ENCODE results near the gene APEH.
A peak's percentile ranks its signal among the peaks of the same experiment; 100 is the strongest.
"Not testable (repeated sequence)": the region's sequence is repeated elsewhere in the genome, so short reads cannot be mapped to it uniquely, and the experiment has no call there.

Gene APEH

DNA sequence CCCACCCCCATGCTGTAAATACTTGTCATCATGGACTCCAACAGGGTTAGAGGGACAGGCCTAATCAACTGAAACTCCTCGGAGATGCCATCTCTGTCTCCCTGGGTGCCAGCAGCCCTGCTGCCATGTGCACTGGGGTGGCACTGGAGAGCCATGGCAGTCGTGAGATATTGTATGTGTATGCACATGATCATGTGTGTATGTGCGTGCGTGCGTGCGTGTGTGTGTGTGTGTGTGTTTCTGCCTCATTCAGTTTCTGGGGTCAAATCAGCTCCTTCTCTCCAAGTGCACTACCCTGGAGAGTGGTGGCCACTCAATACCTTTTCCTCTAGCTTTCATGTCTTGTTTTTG is 3.2 kb upstream of the APEH start:
- no peak for DNase-seq

DNA sequence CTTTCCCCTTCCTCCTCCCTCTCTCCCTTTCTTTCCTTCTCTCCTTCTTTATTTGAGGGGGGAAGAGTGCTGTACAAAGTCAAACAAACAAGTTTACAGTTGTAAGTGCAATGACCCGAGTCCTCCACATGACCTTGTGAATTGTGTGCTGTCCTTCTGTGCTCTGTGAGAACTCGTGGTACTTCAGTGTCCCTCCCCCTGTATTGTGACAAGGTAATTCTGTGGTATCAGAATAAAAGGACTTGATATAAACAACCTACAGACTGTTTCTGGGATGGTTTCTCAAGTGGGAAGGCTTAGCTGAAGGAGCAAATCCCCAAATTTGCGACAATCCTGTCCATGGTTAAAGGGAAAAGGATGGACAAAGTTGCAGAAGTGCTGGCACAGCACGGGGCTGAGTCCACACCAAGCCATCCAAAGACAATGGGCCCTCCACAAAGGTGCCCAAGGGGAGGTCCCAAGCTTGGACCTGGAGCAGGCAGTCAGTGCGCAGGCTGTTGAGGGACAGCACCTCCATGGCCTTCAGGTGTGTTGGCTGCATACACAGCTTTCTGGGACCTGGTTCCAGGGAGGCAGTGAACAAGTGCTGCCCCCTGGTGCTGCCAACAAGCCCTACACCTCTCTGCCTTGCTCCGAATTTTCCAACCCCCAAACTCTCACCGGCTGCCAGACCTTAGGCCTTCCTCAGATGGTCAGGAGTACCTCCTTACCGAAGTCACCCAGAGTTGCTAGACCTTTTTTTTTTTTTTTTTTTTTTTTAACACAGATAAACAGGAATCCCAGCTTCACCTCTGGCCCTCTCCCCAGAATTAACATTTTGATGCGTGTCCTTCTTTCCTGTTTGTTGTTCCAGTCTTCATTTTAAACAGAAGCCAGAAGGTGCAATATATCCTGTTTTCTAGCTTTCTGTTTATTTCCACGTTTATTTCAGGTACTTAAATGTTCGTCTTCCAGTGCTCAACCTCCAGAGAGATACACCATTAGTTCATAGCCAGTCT is 2.6 kb upstream of the APEH start:
- DNase-seq: peak; percentile 70

DNA sequence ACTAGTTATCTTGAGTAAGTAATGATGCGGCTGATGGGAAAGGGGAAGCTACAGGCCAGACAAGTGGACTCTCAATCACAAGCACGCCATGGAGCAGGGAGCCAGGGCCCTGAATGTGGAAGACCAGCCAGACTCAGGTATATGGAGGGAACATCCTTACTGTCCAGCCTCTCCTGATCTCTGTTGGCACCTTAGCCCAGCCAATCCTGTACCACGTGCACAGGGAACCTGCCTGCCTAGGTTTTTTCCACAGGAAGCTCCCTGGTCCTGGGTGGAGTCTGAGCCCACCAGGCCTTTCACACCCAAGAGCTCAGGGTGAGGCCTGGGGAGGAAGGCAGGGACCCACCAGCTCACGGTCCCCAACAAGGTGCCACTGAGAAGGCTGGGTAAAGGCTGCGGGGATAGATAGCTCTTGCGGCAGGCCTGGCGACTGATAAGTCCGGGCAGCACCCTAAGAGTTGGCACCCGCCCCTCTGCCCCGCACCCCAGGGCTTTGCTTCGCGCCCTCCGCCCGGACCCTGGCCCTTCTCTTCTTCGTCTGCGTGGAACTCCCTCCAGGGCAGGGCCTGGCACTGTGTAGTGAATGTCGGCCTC is 933 bp upstream of the APEH start:
- DNase-seq: no peak

DNA sequence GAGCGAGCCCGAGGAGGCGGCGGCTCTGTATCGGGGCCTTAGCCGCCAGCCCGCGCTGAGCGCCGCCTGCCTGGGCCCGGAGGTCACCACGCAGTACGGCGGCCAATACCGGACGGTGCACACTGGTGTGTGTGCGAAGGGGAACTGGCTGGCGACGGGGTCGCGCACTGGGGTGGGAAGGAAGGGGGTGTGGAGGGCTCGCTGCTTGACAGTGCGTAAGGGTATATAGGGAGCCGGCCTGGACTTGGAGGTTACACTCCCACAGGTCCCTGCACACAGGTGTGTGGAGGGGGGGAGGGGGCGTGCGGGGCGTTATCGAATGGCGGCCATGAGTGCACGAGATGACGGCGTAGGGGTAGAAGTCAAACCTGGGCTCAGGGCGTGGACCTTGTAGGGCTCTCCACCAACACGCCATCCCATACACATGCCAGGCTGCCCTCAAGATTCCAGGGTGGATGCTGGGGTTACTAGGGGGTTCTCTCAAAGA is 389 bp downstream of the APEH start:
- DNase-seq: peak; percentile 17

DNA sequence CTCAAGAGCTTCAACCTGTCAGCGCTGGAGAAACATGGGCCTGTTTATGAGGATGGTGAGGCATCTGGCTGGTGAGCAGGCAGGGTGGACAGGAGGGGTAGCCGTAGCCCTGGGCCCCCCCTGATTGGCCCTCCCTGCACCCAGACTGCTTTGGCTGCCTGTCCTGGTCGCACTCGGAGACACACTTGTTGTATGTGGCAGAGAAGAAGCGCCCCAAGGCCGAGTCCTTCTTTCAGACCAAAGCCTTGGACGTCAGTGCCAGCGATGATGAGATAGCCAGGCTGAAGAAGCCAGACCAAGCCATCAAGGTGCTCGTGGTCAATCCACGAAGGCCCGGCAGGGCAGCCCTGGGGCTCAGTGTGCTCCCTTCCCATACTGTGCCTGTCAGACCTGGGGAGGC is 1.8 kb downstream of the APEH start:
- no peak for DNase-seq

DNA sequence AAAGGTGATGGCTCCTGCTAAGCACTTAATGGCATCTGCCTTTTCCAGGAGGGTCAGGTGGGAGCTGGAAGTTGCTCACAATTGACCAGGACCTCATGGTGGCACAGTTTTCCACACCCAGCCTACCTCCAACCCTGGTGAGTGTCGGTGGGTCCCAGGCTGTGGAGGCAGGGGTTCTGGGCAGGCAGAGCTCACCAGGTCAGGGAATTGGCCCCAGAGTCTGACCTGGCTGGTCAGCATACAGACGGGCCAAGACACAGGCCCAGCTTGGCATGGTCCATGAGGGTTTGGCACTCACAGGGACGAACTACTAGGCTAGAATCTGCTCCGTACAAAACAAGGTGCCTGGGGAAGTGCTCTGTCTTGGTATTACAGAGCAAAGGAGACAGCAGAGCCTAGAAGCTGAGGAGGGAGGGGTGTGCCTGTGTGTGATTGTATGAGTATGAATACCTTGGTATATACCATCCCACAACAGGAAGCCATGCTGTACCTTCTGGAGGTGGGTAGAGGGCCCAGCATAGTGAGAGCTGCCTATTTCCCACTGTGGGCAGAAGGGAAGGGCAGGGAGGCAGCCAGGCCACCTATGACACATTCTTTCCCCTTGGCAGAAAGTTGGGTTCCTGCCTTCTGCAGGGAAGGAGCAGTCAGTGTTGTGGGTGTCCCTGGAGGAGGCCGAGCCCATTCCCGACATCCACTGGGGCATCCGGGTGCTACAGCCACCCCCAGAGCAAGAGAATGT is 6.5 kb downstream of the APEH start:
- no peak for DNase-seq

DNA sequence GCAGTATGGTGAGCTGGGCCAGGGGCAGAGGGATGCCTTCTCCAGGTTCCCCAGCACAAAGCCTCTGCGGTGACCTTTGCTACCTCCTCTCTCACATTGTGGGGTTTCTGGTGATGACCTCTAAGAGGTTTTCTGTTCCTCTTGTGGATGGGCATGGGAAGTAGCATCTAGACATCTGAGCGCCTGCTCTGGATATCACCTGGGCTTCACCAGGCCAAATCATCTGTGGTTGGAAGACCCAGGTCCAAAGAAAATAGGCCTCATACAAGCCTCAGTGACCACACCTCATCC is 7.0 kb downstream of the APEH start:
- DNase-seq: no peak

DNA sequence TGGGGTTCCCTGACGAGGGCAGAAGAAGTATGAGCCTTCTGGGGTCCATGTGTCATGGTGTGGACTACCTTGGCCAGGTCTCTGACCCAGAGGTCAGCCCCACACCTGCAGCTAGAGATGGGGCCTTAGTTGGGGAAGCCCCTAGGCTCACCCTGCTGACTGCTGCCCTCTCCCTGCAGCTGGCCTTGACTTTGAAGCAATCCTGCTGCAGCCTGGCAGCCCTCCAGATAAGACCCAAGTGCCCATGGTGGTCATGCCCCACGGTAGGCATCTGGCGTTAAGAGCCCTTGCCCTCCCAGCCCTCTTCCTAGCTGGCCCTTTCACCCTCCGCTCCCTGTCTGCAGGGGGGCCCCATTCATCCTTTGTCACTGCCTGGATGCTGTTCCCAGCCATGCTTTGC is 7.4 kb downstream of the APEH start:
- DNase-seq: no peak

DNA sequence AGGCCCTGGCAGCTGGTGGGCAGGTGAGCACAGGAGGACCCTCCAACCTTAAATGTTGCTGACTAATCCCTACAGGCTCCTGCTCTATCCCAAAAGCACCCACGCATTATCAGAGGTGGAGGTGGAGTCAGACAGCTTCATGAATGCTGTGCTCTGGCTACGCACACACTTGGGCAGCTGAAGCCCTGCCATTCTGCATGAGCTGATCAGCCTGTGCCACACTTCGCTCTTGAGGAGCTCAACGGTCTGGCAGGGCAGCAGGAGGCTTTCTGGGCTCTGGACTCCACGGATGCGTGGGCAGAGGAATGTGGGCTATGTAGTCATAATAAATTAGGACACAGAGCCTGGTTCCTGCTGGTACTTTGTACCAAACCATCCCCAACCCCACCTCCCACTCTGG is 9.0 kb downstream of the APEH start:
- DNase-seq: no peak

DNA sequence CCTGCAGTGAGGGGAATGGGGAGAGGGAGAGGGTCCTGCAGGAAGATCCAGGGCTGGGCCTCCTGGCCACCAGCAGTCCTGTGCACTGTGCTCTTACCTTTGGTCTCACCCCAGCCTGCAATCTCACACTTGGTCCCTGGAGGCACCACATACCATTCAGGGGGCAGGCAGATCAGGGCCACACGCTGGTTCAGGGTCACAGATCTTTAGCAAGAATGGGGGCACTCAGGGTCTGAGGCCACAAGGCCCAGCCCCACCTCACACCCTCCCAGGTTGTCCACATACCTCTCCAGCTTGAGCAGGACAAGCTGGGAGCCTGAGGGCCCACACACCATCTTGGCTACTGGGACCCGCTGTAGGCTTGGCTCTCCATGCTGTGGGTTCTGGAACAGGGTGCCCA is 10.3 kb downstream of the APEH start:
- not testable (repeated sequence) for DNase-seq

DNA sequence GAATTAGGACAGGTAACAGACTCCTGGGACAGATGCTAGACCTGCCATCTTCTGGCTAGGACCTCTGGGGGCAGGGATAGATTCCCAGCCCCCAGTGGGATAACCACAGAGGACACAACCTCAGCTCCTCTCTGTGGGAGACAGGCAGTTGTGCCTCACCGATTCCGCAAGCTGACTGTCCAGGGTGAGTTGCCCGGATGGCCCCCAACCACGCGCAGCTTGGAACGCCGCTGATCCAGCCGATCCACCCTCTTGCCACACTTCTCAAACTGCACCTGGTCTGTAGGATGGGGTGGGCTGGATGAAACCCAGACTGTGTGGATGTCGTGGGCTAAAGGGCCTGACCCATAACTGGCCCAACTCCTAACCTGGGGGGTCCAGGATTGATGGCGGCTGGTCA is 11.0 kb downstream of the APEH start:
- not testable (repeated sequence) for DNase-seq

DNA sequence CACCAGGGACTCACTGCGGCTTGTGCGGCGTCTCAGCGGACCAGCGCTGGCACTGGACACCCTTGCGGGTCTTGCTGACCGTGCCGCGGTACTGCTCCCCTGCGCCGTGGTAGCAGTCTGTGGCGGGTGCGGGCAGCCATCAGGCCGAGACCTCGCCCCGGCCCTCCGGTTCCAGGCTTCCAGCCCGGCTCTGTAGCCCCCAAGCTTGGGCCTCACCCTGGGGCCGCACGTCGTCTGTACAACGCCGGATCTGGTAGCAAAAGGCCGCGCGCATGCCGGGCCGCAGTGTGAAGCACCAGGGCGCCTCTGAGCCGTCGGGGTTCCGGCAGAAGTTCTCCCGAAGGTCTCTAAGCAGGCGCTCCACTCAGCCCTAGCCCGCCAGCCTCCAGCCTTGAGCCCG is 11.7 kb downstream of the APEH start:
- DNase-seq: not testable (repeated sequence)

DNA sequence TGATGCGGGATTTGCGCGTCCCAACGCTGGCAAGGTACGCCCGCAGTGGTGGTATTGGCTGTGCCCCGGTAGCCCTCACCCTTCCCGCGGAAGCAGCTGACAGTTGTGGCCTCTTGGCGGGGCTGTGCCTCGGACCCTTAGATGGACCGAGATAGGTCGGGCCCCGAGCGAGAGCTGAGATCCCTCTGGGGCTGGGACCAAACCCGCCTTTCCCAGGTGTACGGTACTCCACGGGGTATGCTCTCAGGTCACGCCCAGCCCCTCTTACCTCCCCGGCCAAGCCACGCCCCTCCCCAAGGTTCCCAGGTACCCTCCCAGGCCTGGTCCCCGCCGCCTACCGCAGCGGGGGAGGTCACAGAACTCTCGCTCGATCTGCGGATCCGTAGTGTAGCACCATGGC is 12.2 kb downstream of the APEH start:
- DNase-seq: peak; percentile 17

DNA sequence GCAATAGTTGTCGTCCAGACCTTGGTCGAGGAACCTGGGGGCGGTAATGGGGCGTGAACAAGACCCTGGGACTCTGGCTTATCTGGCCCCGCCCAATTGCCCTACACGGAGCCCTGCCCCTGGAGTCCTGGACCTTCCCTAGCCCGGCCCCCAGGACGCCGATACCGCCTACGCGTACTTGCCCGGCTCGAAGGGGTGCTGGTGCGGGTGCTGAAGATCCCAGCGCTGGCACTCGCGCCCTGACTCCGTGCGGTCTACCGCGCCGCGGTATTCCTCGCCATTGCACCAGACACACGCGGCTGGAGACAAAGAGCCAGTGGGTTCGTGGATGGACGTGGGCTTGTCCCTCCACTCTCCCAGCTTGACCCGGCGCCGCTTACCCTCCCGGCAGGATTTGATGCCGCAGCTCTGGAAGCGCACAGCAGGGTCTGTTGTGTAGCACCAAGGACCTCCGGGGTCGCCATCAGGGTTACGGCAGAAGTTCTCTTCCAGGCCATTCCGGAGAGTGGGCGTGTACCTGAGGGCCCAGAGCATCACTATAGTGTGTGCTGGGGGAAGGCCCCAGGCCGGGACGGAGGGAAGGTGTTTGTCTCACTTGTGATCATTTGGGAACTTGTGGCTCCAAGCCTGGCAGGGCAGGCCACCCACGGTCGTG is 12.7 kb downstream of the APEH start:
- DNase-seq: peak; percentile 25

DNA sequence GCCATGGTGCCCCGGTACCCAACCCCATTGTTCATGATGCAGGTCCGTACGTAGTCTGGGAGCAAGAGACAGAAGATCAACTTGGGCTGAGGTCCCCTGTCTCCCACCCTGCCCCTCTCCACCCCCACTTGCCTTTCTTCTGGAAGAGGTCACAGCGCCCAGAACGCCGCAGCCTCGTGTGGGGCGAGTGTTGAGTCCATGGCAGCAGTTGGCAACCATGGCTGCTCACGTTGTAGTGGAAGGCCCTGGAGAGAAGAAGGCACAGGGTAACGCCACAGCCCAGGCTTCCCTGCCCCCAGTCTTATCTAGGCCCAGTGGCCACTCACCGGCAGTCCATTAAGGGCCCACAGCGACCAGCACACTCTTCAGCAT is 13.3 kb downstream of the APEH start:
- not testable (repeated sequence) for DNase-seq

DNA sequence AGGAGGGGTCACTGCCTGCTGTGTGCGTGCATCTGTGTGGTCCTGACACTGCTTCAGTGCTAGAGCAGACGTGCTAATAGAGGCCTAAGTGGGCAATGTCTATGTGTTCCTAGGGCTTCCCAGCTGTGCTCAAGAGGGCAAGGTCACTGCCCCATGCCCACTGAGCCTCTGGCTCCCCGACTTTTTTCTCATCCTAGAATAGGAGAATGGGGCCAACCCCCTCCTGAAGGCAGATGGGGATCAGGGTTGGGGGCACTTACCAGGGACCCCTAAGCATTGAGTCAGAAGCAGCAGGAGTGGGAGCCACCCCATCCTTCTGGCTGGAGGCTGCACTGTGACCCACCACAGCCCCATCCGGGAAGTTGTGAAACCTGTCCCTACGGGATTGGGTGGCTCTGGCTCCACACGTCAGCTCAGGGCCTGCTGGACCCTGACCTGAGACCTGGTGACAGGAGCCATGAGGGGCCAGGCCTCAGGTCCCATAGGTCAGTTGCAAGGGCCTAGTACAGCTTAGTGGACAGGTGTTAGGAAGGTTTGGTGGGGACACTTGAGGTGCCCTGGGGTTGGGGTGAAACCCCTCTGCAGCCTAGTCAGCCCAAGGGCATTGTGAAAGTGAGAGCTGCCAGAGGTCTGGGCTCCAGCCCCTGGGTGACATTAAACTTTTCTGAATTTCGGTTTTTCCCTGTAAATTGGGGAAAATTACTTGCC is 14.3 kb downstream of the APEH start:
- not testable (repeated sequence) for DNase-seq

DNA sequence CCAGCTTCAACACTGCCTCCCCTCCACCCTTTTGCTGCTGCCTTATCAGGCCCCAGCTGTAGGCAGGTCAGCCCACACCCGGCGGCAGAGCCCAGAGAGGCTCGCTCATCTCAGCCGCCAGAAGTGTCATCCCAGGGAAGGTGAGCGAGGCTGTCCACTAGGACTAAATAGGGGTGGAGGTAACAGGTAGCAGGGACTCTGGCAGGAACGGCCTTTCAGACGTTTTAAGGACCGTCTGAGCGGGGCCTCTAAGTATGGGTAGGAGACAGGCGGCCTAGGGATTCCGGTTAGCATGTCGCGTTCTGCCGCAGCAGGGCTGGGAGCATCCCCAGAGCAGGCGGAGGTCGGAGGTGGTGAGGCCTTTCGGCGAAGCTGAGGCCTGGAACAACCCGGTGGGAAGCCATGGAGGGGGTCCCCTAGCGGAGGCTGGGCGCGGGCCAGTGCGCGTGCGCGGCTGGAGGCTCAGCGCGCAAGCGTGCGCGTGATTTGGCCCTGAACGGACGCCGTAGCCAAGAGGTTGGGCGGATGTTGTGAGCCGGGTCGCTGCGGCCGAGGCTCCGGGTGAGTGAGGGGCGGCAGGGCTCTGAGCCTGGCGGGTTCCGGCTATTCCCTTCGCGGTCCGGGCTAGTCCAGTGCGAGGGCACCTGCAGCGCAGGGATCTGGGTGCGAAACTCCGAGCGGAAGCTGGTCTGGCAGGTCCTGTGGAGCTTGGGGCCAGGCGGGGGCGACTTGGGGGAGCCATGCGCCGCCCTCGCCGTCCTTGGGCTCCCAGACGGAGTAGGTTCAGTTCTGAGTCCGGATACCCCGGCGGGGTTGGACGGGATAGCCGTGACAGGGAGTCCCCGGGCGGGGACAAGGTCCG is 15.1 kb downstream of the APEH start, which contains the start of the genes MST1 and RNF123:
MST1 (minus strand) TSS at position 429 of the 862 bp plus-strand sequence. CDS start 783 bp downstream, outside the sequence.
RNF123 (plus strand) TSS at position 512 of the 862 bp plus-strand sequence. CDS start 1,609 bp downstream, outside the sequence.
- DNase-seq: peak; percentile 92

DNA sequence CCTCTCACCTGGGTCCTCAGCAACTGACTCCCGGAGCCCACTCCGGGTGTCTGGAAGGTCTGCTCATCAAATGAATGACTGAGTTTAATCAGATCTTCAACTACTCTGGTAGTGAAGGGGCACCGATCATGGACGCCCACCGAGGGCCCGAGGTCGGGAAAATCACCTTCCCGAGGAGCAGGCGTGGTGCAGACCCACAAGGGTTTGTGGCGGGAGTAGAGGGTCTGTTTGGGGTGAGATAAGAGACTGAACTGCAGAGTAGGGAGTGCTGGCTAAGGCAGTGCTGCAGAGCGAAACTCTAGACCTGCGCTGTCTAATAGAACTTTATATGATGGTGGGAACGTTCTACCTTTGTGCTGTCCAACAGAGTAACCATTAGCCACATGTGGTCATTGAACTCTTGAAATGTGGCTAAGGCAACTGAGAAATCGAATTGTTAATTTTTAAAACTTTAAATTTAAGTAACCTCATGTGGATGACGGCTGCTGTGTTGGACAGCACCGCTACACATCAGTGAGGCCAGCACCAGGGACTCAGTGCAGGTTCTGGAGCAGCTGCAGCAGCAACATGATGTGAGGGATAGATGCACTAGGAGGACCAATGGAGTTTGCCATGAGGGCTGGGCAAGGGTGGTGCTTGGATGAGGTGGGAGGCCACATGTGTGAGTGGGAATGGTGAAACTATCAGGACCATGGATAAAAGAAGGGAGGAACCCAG is 15.9 kb downstream of the APEH start:
- DNase-seq: not testable (repeated sequence)

DNA sequence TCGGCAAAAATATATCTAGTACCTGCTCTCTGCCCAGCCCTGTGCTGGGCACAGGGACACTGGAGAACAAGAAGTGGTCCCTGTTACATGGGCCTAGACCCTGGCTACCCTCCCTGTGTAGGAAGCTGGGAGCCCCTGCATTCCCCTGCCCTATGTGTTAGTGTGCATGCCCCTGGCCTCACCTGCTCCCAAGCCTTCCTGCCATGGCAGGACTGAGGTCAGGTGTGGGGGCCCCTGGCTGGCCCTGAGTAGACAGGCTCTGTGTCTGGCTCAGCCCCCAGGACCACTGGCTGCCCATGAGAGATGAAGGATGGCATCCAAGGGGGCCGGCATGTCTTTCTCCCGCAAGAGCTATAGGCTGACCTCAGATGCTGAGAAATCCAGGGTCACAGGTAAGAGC is 16.7 kb downstream of the APEH start:
- not testable (repeated sequence) for DNase-seq

DNA sequence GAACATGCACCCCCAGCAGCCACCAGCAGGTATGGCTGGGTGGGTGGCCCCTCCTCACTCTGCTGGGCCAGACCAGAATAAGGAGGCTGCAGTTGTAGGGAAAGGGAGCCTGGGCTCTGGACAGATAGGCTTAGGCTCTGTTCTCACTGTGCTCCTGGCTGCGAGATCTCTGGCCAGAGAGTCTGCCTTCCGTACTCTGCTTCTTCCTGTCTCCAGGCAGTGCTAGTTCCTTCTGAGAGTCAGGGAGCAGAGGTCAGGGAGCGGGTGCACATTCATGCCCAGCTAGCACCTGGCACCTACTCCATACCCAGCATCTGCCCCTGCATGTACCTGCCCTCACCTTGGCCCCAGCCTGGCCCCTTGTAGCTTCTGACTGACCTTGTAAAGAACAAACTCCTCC is 17.3 kb downstream of the APEH start:
- not testable (repeated sequence) for DNase-seq

All from activated gamma-delta T cell treated with Interleukin-2 at 50 U/mL for 16 hours (primary cell).